Loucy (cell line): ENCODE data around the gene ISLR.

Experiments used
- CTCF ChIP-seq: fragments of 200-600 bp; sonication (generic); conservative IDR thresholded peaks from 2 replicates; pipeline ENCODE4 v1.5.1; 2014; ENCODE audit warnings: mild to moderate bottlenecking, antibody characterized with exemption, low read length
- EZH2phosphoT487 ChIP-seq: fragments of 200-600 bp; IDR thresholded peaks from 2 replicates; pipeline ENCODE4 v1.6.1; 2018; ENCODE audit warnings: antibody characterized with exemption, mild to moderate bottlenecking, moderate library complexity, borderline replicate concordance

GRCh38 chr15:74214324-74215021, 41.0 kb downstream of the ISLR start:
- no peak for TF ChIP-seq CTCF
- TF ChIP-seq EZH2phosphoT487: no peak
